Measurements from ENCODE around the gene SLC5A6.

GRCh38 chr2:27177441-27178351, 34.4 kb downstream of the SLC5A6 start:
- TF ChIP-seq CTCF (optimal IDR thresholded peaks at IDR 0.05 in 1 of 3, IDR thresholded peaks at IDR 0.05 in 1 of 3, conservative IDR thresholded peaks at IDR 0.05 in 1 of 3; ENCODE audit: extremely low read depth in 1 of 3, insufficient read depth in 2 of 3, low read length in 3 of 3) (no peak), EZH2 (IDR thresholded peaks at IDR 0.05; ENCODE audit: low read length) (no peak)

Data from keratinocyte (primary cell).